ENCODE measurements around the gene FHL3. TPM values are rescaled to one million over a fixed set of nuclear protein-coding genes. Genes with fewer than 3 reads are reported as not detected.

Gene FHL3
- total and polyA plus RNA-seq, 2 donors (not counting 3 experiments of a cell fraction or from before 2014, with no cell fraction given): 26.1 to 58.7 TPM

DNA sequence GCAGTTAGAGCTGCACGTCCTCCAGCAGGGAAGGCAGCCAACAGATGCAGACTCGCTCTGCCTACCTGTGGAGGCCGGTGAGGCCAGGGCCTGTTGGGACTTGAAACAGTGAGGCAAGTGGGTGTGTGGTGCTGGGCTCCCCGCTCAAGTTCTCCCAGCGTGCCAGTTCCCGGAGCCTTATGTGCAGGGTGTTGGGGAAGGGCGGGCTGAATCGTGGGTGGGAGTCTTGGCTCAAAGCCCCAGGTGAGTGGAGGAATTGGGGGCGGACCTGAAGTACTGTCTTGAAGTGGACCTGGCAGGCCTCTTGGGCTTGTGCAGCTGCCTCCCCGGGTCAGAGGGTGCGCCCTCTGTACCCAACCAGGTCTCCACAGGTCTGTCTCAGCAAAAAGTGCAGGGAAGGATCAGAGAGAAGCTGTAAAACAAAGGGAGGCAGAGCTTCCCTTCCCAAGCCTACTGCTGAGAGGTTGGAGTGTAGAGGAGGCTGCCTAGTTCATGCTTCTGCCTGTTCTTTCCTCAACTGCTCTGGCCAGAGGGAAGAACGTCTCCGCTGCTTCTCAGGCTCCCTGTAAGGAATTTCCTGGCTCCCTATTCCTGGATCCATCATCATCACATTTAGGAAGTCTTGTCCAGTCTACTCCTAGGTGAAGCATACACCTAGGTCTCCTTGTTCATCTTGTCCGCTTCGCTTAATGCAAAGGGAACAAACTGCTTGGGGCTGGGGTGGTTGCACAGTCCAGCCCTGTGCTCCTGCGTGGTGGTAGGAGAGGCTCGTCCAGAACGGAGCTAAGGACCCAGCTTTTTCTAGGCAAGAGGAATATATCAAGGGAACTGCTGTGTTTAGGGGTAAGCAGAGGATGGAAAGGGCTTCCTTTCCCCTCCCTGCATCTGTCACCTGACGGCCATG is 22.1 kb upstream of the FHL3 start:
- Histone ChIP-seq H3K79me2 (ENCODE audit: control insufficient read depth, insufficient read depth, low read length) (no peaks in the 10 kb centered on the region), H4K20me1 (replicated peaks; ENCODE audit: control insufficient read depth, extremely low read depth, insufficient read depth, low read length) (no peaks in the 10 kb centered on the region), H3K36me3 (ENCODE audit: control insufficient read depth in 2 of 2, extremely low read depth in 1 of 2, insufficient read depth in 2 of 2, low read length in 2 of 2) (peaks cover 3 to 12% of the 10 kb centered on the region in 2 experiments), H3K9me1 (replicated peaks; ENCODE audit: control insufficient read depth, extremely low read depth, insufficient read depth, low read length) (no peaks in the 10 kb centered on the region), H3K4me2 (ENCODE audit: insufficient read depth, low read length) (no peak overlapping the region), H3K4me1 (ENCODE audit: control insufficient read depth, extremely low read depth, insufficient read depth, low read length) (peaks cover 40% of the 10 kb centered on the region), H3K27me3 (ENCODE audit: control insufficient read depth in 2 of 2, insufficient read depth in 2 of 2, low read length in 2 of 2) (no peaks in the 10 kb centered on the region), H2AFZ (ENCODE audit: low read depth, low read length) (no peak overlapping the region), H3K9me3 (replicated peaks; ENCODE audit: control insufficient read depth, insufficient read depth, low read length) (no peaks in the 10 kb centered on the region), H3K4me3 (replicated peaks in 1 of 3; ENCODE audit: insufficient read depth in 1 of 3, low read depth in 1 of 3, low read length in 3 of 3) (no peak overlapping the region), H3K27ac (ENCODE audit: insufficient read depth, low read depth, low read length) (no peak overlapping the region), H3K9ac (replicated peaks; ENCODE audit: extremely low read depth, insufficient read depth, low read length) (no peak overlapping the region)
- ChIA-PET CTCF (interaction anchor here (0.6 to 7.4 kb wide), 11 partner anchors 9 to 807 kb away, joined by 3 to 66 read pairs (median 4); partner anchors contain the start of genes MTF1 and POU3F1), POLR2A (interaction anchor here (0.6 kb wide), 1 partner anchor 836 kb away, joined by 3 read pairs; no protein-coding TSS in a partner anchor)
- TF ChIP-seq GATA2 (IDR thresholded peaks at IDR 0.05; ENCODE audit: insufficient read depth, insufficient read length, low read depth, low read length): no peak
- intact Hi-C loops (cut with micrococcal nuclease): loop anchor here (5.0 to 10.0 kb wide), 3 partner anchors 477 to 790 kb away; no protein-coding TSS in a partner anchor
- dilution Hi-C loops (cut with MboI; ENCODE audit: extremely low pct_ligation_motif_present, low sequenced_read_pairs): no loop called here
- FAIRE-seq: no peak
- DNase-seq (ENCODE audit: low read depth, low spot score): no peak
- no TSS peak for BruUV-seq (replicated peaks)

GRCh38 chr1:38026592-38027200 is 21.4 kb upstream of the FHL3 start:
- CTCF ChIA-PET: interaction anchor here (0.6 to 7.4 kb wide), 9 partner anchors 11 to 808 kb away, joined by 3 to 66 read pairs (median 4); partner anchors contain the start of genes MTF1 and POU3F1
- Histone ChIP-seq H3K4me2 (ENCODE audit: insufficient read depth, low read length) (no peak overlapping the region), H3K9me1 (replicated peaks; ENCODE audit: control insufficient read depth, extremely low read depth, insufficient read depth, low read length) (no peaks in the 10 kb centered on the region), H3K36me3 (ENCODE audit: control insufficient read depth in 2 of 2, extremely low read depth in 1 of 2, insufficient read depth in 2 of 2, low read length in 2 of 2) (peaks cover 6 to 19% of the 10 kb centered on the region in 2 experiments), H3K9me3 (replicated peaks; ENCODE audit: control insufficient read depth, insufficient read depth, low read length) (no peaks in the 10 kb centered on the region), H3K9ac (replicated peaks; ENCODE audit: extremely low read depth, insufficient read depth, low read length) (no peak overlapping the region), H3K27ac (ENCODE audit: insufficient read depth, low read depth, low read length) (no peak overlapping the region), H3K4me3 (replicated peaks in 1 of 3; ENCODE audit: insufficient read depth in 1 of 3, low read depth in 1 of 3, low read length in 3 of 3) (no peak overlapping the region), H3K4me1 (ENCODE audit: control insufficient read depth, extremely low read depth, insufficient read depth, low read length) (peaks cover 40% of the 10 kb centered on the region), H4K20me1 (replicated peaks; ENCODE audit: control insufficient read depth, extremely low read depth, insufficient read depth, low read length) (no peaks in the 10 kb centered on the region), H3K79me2 (ENCODE audit: control insufficient read depth, insufficient read depth, low read length) (no peaks in the 10 kb centered on the region), H2AFZ (ENCODE audit: low read depth, low read length) (no peak overlapping the region), H3K27me3 (ENCODE audit: control insufficient read depth in 2 of 2, insufficient read depth in 2 of 2, low read length in 2 of 2) (no peaks in the 10 kb centered on the region)
- intact Hi-C loops (cut with micrococcal nuclease) (loop anchor here (1.0 to 10.0 kb wide), 6 partner anchors 46 to 809 kb away; no protein-coding TSS in a partner anchor), dilution Hi-C loops (cut with MboI; ENCODE audit: extremely low pct_ligation_motif_present, low sequenced_read_pairs) (no loop called here)
- TF ChIP-seq MAX (IDR thresholded peaks at IDR 0.05; ENCODE audit: insufficient read depth, insufficient read length) (no peak), POLR2A (IDR thresholded peaks at IDR 0.05; ENCODE audit: low read depth, low read length) (no peak), POLR2AphosphoS5 (IDR thresholded peaks at IDR 0.05; ENCODE audit: insufficient read depth, low read depth, low read length) (no peak)
- TF ChIP-seq, protein P1, sequence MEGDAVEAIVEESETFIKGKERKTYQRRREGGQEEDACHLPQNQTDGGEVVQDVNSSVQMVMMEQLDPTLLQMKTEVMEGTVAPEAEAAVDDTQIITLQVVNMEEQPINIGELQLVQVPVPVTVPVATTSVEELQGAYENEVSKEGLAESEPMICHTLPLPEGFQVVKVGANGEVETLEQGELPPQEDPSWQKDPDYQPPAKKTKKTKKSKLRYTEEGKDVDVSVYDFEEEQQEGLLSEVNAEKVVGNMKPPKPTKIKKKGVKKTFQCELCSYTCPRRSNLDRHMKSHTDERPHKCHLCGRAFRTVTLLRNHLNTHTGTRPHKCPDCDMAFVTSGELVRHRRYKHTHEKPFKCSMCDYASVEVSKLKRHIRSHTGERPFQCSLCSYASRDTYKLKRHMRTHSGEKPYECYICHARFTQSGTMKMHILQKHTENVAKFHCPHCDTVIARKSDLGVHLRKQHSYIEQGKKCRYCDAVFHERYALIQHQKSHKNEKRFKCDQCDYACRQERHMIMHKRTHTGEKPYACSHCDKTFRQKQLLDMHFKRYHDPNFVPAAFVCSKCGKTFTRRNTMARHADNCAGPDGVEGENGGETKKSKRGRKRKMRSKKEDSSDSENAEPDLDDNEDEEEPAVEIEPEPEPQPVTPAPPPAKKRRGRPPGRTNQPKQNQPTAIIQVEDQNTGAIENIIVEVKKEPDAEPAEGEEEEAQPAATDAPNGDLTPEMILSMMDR (IDR thresholded peaks at IDR 0.05; ENCODE audit: extremely low read depth in 1 of 2, insufficient read depth in 1 of 2, low read depth in 1 of 2, low read length in 2 of 2): peak; percentile 62 to 78
- POLR2A ChIA-PET: interaction anchor here (0.6 kb wide), 1 partner anchor 837 kb away, joined by 3 read pairs; no protein-coding TSS in a partner anchor
- no TSS peak for BruUV-seq (replicated peaks)
- FAIRE-seq (peak; percentile 86), DNase-seq (ENCODE audit: low read depth, low spot score) (peak; percentile 63)
